Activated T-cell treated with anti-CD3 and anti-CD28 coated beads, Interleukin-2, amount 50 U/mL, for 48 hours (primary cell): ENCODE data around the gene RXFP2.

Experiments
- DNase-seq, 2 experiments: peaks; one replicate each; pipeline ENCODE4 v3.0.0-alpha.2; 2020

RXFP2 gene

GRCh38 chr13:31768351-31768750, 29.0 kb downstream of the RXFP2 start:
- DNase-seq, result no peak

- DNase-seq, result no peak
Measured at GRCh38 chr13:31769575-31769974, 30.2 kb downstream of the RXFP2 start.

- no peak for DNase-seq
Measured at GRCh38 chr13:31772231-31772630, 32.9 kb downstream of the RXFP2 start.

- DNase-seq, result no peak
Measured at GRCh38 chr13:31773538-31773937, 34.2 kb downstream of the RXFP2 start.

- DNase-seq, result no peak
Measured at GRCh38 chr13:31774186-31774750, 34.9 kb downstream of the RXFP2 start.

GRCh38 chr13:31775148-31775547, 35.8 kb downstream of the RXFP2 start:
- no peak for DNase-seq

GRCh38 chr13:31775686-31776085, 36.4 kb downstream of the RXFP2 start:
- DNase-seq, result no peak

- no peak for DNase-seq
Measured at GRCh38 chr13:31781064-31781463, 41.7 kb downstream of the RXFP2 start.

- DNase-seq, result no peak
Measured at GRCh38 chr13:31786011-31786410, 46.7 kb downstream of the RXFP2 start.

GRCh38 chr13:31790992-31791391, 51.7 kb downstream of the RXFP2 start:
- DNase-seq, result no peak

- DNase-seq, result no peak
Measured at GRCh38 chr13:31793246-31793645, 53.9 kb downstream of the RXFP2 start.

GRCh38 chr13:31794452-31794851, 55.1 kb downstream of the RXFP2 start:
- no peak for DNase-seq

- no peak for DNase-seq
Measured at GRCh38 chr13:31797154-31797775, 57.9 kb downstream of the RXFP2 start.

- DNase-seq, result no peak
Measured at GRCh38 chr13:31798189-31798588, 58.9 kb downstream of the RXFP2 start.

GRCh38 chr13:31801088-31801487, 61.8 kb downstream of the RXFP2 start:
- no peak for DNase-seq

- no peak for DNase-seq
Measured at GRCh38 chr13:31803311-31803710, 64.0 kb downstream of the RXFP2 start.

GRCh38 chr13:31805841-31806240, 66.5 kb downstream of the RXFP2 start:
- no peak for DNase-seq

- no peak for DNase-seq
Measured at GRCh38 chr13:31807090-31807541, 67.8 kb downstream of the RXFP2 start.

- DNase-seq, result no peak
Measured at GRCh38 chr13:31814536-31814935, 75.2 kb downstream of the RXFP2 start.

GRCh38 chr13:31815361-31816144, 76.2 kb downstream of the RXFP2 start:
- DNase-seq, result no peak

GRCh38 chr13:31818236-31818635, 78.9 kb downstream of the RXFP2 start:
- no peak for DNase-seq

- no peak for DNase-seq
Measured at GRCh38 chr13:31824705-31825517, 85.6 kb downstream of the RXFP2 start.

GRCh38 chr13:31826521-31826920, 87.2 kb downstream of the RXFP2 start:
- no peak for DNase-seq
